Natural killer cell (primary cell): ENCODE measurements around the gene SULF2. TPM values are rescaled to one million over a fixed set of nuclear protein-coding genes. Genes with fewer than 3 reads are reported as not detected.
A peak's percentile ranks its signal among the peaks of the same experiment; 100 is the strongest.
"Not testable (repeated sequence)": the region's sequence is repeated elsewhere in the genome, so short reads cannot be mapped to it uniquely, and the experiment has no call there.

Experiments
- ATAC-seq, 3 donors: fragments of 150-1000 bp in 2 of 3; fragments of 200-7000 bp in 1 of 3; cut with Tn5 transposase; 1 replicate in 1 of 3; 2 replicates in 2 of 3; pipeline ENCODE4 v1.10.0; 2021; ENCODE audit warnings: mild to moderate bottlenecking in 2 of 3, moderate library complexity in 2 of 3
- DNase-seq, 2 donors: peaks; one replicate each; pipeline versions ENCODE4 v3.0.0 to v3.0.0-alpha.2; 2013 to 2021; ENCODE audit warnings: mixed read lengths in 1 of 2
- H3K27ac ChIP-seq: one replicate; pipeline ENCODE4 v1.5.1; 2013; ENCODE audit warnings: mild to moderate bottlenecking, low read length
- H3K27me3 ChIP-seq: one replicate; pipeline ENCODE4 v1.6.1; 2013; ENCODE audit warnings: low read length; ENCODE audit not compliant: control insufficient read depth, insufficient read depth
- H3K36me3 ChIP-seq: one replicate; pipeline ENCODE4 v1.6.1; 2013; ENCODE audit warnings: low read length; ENCODE audit not compliant: control insufficient read depth, insufficient read depth
- H3K4me1 ChIP-seq: one replicate; pipeline ENCODE4 v1.6.1; 2013; ENCODE audit warnings: low read length; ENCODE audit not compliant: control insufficient read depth, insufficient read depth
- H3K4me3 ChIP-seq: one replicate; pipeline ENCODE4 v1.5.1; 2013; ENCODE audit warnings: low read length
- H3K9me3 ChIP-seq: one replicate; pipeline ENCODE4 v1.6.1; 2013; ENCODE audit warnings: low read length; ENCODE audit not compliant: control insufficient read depth, insufficient read depth
- H3K27ac Mint-ChIP-seq, 2 donors: one replicate each; pipeline ENCODE4 v1.8.0; 2022; ENCODE audit warnings: mild to moderate bottlenecking in 2 of 2, mixed read lengths in 2 of 2, moderate library complexity in 1 of 2
- H3K27me3 Mint-ChIP-seq, 2 donors: one replicate each; pipeline ENCODE4 v1.8.0; 2022; ENCODE audit warnings: low read depth in 2 of 2, mixed read lengths in 2 of 2
- H3K36me3 Mint-ChIP-seq: one replicate; pipeline ENCODE4 v1.8.0; 2022; ENCODE audit warnings: mixed read lengths
- H3K4me1 Mint-ChIP-seq, 2 donors: one replicate each; pipeline ENCODE4 v1.8.0; 2022; ENCODE audit warnings: mixed read lengths in 2 of 2
- H3K4me3 Mint-ChIP-seq: one replicate; pipeline ENCODE4 v1.8.0; 2022; ENCODE audit warnings: mild to moderate bottlenecking, moderate library complexity, mixed read lengths
- H3K9me3 Mint-ChIP-seq, 2 donors: one replicate each; pipeline ENCODE4 v1.8.0; 2022; ENCODE audit warnings: mixed read lengths in 2 of 2
- WGBS: methylation state at CpG from one replicate; pipeline ENCODE4 v1.1.7; 2013; ENCODE audit warnings: missing lambda C conversion rate; ENCODE audit not compliant: insufficient coverage; 5-methylcytosine and 5-hydroxymethylcytosine counted together
- intact Hi-C: fragments of 100-400 bp; cut with micrococcal nuclease; formaldehyde crosslinking; loops from one replicate; pipeline ENCODE4 v1.14.2; 2022
- total RNA-seq, 4 donors: library from RNA; stranded (reverse); fragments of 120-200 nt in 1 of 4; gene quantifications; one replicate each; pipeline versions ENCODE4 v1.2.3 to v1.2.4, GENCODE V29; 2013 to 2022
- TF ChIP-seq, protein P1 (sequence below): fragments of 200-600 bp; IDR thresholded peaks from one replicate; pipeline ENCODE4 v1.8.0; 2022; ENCODE audit warnings: antibody characterized with exemption

The SULF2 gene
- total RNA-seq, 3 donors from 2014 or later (not counting 1 experiment from before 2014, with no cell fraction given), result 8.1 to 48.7 (median 12.3) TPM

DNA sequence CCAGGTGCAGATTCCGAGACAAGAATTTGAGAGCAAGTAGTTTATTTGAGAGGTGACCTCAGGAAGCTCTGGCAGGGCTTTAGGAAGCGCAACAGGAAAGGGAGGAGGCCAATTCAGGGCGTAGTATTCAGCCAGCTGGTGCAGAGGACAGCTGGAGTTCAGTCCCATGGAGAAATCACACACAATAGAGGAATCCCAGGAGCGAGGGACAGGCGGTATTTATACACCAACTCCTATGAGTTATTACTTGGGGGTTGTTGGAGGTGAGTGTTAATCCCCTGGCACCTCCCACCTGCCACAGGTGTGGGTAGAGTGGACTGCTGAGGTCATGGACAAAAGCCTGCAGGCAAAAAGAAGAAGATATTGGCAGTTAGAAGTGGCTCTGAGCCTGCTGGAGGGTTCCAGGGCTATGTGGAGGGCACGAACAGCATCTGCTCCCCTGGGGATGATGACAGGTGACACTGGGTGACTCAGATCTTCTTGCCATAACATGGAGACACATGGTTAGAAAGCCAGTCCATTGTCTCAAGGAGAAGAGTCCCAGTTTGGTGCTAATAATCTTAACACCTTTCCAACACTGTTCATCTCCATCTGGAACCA is 13.9 kb upstream of the SULF2 start:
- Mint-ChIP-seq H3K4me1 (peaks cover 0 to 3% of the 10 kb centered on the region in 2 donors), H3K27me3 (peaks cover 0 to 3% of the 10 kb centered on the region in 2 donors), H3K9me3 (no peaks in the 10 kb centered on the region), H3K27ac (no peak overlapping the region), H3K36me3 (no peaks in the 10 kb centered on the region), H3K4me3 (no peak overlapping the region)
- no peak overlapping the region for H3K27ac ChIP-seq
- H3K4me1 ChIP-seq, result no peaks in the 10 kb centered on the region
- no peak for DNase-seq
- intact Hi-C loops, result no loop called here
- no peaks in the 10 kb centered on the region for H3K27me3 ChIP-seq
- ATAC-seq, result no peak
- TF ChIP-seq, protein P1, sequence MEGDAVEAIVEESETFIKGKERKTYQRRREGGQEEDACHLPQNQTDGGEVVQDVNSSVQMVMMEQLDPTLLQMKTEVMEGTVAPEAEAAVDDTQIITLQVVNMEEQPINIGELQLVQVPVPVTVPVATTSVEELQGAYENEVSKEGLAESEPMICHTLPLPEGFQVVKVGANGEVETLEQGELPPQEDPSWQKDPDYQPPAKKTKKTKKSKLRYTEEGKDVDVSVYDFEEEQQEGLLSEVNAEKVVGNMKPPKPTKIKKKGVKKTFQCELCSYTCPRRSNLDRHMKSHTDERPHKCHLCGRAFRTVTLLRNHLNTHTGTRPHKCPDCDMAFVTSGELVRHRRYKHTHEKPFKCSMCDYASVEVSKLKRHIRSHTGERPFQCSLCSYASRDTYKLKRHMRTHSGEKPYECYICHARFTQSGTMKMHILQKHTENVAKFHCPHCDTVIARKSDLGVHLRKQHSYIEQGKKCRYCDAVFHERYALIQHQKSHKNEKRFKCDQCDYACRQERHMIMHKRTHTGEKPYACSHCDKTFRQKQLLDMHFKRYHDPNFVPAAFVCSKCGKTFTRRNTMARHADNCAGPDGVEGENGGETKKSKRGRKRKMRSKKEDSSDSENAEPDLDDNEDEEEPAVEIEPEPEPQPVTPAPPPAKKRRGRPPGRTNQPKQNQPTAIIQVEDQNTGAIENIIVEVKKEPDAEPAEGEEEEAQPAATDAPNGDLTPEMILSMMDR, result no peak
- no peaks in the 10 kb centered on the region for H3K36me3 ChIP-seq
- WGBS, result 68% methylated on average over 4 of the region's 6 CpGs
- H3K4me3 ChIP-seq, result no peak overlapping the region
- H3K9me3 ChIP-seq, result no peaks in the 10 kb centered on the region

DNA sequence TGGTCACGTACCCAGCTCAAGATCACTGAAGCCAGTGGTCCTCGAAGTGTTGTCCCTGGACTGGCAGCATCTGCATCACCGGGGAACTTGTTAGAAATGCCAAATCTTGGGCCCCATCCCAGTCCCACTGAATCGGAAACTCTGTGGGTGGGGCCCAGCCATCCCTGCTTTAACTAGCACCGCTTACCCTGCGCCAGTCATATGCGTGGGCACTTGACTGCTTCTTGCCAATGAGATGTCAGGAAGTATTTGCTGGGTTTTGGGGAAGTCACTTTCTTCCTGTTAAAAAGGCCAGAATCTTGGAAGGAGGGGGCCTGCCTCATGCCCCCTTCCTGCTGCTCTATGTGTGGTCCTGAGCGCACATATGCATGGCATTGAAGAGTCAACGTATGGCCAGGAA is 11.7 kb upstream of the SULF2 start:
- Histone ChIP-seq H3K4me3 (no peak overlapping the region), H3K4me1 (no peaks in the 10 kb centered on the region), H3K27me3 (no peaks in the 10 kb centered on the region), H3K27ac (no peak overlapping the region), H3K9me3 (no peaks in the 10 kb centered on the region), H3K36me3 (no peaks in the 10 kb centered on the region)
- H3K4me1 Mint-ChIP-seq, result peaks cover 0 to 3% of the 10 kb centered on the region in 2 donors
- DNase-seq (no peak), ATAC-seq (no peak)
- TF ChIP-seq, protein P1, result no peak
- H3K4me3 Mint-ChIP-seq, result no peak overlapping the region
- WGBS, result 45% methylated on average over 9 of the region's 9 CpGs
- peaks cover 0 to 3% of the 10 kb centered on the region in 2 donors for H3K27me3 Mint-ChIP-seq
- intact Hi-C loops, result no loop called here
- no peaks in the 10 kb centered on the region for H3K9me3 Mint-ChIP-seq
- no peaks in the 10 kb centered on the region for H3K36me3 Mint-ChIP-seq
- H3K27ac Mint-ChIP-seq, result no peak overlapping the region

DNA sequence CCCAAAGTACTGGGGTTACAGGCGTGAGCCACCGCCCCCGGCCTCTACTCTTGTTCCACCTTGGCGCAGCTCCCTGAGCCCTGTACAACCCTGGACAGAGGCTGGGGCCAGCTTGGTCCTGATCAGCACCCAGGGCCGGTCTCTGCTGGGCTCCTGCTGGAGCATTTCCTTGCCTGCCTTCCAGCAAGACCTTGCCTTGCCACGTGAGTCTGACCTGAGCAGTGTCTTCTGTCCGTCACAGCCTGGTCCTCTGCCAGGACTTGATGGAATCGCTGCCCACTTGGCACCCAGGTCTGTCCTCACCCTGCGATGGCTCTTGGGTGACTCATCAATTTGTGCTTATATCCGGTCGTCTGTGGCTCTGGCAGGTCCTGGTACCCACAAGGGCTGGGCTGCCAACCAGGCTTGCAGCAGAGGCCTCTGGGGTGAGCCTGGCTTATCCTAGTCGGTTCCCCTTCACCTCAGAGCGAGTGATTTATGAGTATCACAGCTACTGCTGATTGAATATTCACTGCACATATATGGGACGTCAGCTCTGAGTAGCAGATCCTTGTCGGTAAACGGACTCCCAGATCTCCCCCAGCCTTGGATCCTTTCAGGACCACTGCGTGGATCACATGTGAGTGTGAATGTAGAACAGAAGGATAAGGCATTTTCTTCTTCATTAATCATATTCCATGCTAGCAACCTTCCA is 10.1 kb upstream of the SULF2 start:
- Mint-ChIP-seq H3K9me3 (no peaks in the 10 kb centered on the region), H3K27me3 (peaks cover 9 to 10% of the 10 kb centered on the region in 2 donors), H3K4me3 (no peak overlapping the region), H3K27ac (no peak overlapping the region), H3K36me3 (no peaks in the 10 kb centered on the region), H3K4me1 (peaks cover 0 to 3% of the 10 kb centered on the region in 2 donors)
- Histone ChIP-seq H3K27ac (no peak overlapping the region), H3K4me3 (no peak overlapping the region), H3K27me3 (no peaks in the 10 kb centered on the region), H3K9me3 (no peaks in the 10 kb centered on the region), H3K4me1 (no peaks in the 10 kb centered on the region), H3K36me3 (no peaks in the 10 kb centered on the region)
- 57% methylated on average over 16 of the region's 17 CpGs for WGBS
- ATAC-seq (peak in 1 of 3 donors; percentile 58), DNase-seq (no peak)
- intact Hi-C loops, result no loop called here
- TF ChIP-seq, protein P1, result no peak

DNA sequence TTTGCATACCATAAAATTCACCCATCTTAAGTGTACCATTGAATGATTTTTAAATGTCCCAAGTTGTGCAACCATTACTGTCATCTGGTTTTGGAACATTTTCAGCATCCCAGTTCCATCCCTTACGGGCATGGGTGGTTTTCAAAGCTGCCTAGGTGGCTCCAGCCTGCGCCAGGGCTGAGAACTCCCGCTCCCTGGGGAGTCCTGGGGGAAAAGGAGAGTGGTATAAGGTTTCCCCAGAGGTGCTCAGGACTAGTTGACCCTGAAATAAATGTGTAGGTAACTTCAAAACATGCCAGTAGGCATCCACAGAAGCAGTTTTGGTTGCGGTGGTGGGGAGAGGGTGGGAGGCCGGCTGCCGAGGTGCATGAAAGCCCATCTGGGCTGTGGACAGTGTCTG is 9.0 kb upstream of the SULF2 start:
- DNase-seq, H3K4me3 ChIP-seq, ATAC-seq, H3K4me3 Mint-ChIP-seq, H3K36me3 ChIP-seq, H3K4me1 ChIP-seq, H3K27ac ChIP-seq, intact Hi-C loops, H3K36me3 Mint-ChIP-seq, H3K4me1 Mint-ChIP-seq, H3K27ac Mint-ChIP-seq, H3K27me3 ChIP-seq, H3K9me3 Mint-ChIP-seq, H3K9me3 ChIP-seq: not testable (repeated sequence)
- peaks cover 12 to 14% of the 10 kb centered on the region in 2 donors for H3K27me3 Mint-ChIP-seq
- 90% methylated on average over 5 of the region's 6 CpGs for WGBS
